HG03565 (cell line): Measurements from ENCODE around the gene MCTP1.

ENCODE experiments used
- ATAC-seq: cut with Tn5 transposase; IDR thresholded peaks from one replicate; pipeline ENCODE4 v1.9.1; 2021; ENCODE audit warnings: mild to moderate bottlenecking, moderate library complexity; ENCODE audit not compliant: unreplicated experiment

Gene MCTP1

DNA sequence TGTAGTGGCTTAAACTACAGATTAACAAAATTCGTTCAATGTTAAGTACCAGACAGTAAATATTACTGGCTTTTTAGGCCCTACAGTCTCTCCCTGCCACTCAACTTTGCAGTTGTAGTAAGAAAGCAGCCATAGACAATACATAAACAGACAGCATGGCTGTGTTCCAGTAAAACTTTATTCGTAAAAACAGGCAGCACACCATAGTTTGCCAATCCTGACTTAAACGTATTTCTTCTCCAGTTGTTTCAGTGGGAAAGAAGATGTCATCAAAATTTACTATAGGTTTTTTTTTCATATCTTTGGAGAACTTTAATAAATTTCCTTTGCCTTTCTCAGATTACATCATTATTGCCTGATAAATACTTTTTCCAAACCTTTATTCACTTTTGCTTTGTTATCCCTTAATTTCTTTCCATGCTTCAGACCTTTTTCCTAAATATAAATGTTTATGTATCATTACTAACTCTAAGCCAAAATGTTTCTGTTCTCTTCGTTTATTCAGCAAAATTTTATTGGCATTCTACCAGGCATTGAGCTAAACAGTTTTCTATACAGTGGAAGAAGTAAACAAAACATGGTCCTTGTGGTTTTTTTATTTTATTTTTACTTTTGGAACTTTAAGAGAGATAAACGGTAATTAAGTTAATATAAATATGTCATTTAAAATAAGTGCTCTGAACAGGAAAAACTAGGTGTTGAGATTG lies 601.9 kb downstream of the MCTP1 start:
- ATAC-seq = no peak

GRCh38 chr5:94675965-94676618 lies 608.8 kb downstream of the MCTP1 start:
- no peak for ATAC-seq

- no peak for ATAC-seq
These were observed 610.2 kb downstream of the MCTP1 start for GRCh38 chr5:94674490-94675382.

DNA sequence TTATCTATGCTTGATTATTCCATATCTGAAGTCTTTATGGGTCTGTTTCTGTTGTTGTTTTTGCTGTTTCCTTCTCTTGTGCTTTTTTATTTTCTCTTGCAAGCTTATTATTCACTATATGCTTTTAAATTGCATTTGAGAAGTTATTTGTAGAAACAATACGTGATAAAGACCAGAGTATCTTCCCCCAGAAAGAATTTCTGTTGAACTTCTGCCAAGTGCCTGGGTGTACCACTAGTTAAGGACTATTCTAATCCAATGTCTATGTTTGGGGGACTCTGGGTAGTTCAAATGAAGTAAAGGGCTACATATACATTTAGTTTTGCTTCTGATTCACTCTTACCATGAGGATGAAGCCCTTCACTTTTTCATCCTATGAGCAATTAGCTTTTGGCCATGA lies 612.1 kb downstream of the MCTP1 start:
- no peak for ATAC-seq

DNA sequence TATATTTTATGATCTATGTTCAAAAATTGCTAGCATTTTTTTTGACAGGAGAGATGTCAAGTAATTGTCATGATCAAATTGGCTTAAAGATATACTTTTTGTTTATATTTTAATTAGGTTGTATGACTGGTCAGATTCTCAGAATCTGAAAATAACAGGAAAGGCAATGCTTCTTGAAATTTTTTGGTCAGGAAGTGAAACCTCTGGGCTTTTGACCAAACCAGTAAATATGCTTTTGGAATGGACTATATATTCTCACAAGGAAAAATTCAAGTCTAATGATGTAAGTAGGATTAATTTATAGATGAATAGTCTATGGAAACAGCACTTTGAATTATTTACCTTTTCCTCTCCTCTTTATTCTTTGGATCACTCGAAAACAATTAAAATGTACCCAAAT lies 614.2 kb downstream of the MCTP1 start:
- ATAC-seq = no peak

DNA sequence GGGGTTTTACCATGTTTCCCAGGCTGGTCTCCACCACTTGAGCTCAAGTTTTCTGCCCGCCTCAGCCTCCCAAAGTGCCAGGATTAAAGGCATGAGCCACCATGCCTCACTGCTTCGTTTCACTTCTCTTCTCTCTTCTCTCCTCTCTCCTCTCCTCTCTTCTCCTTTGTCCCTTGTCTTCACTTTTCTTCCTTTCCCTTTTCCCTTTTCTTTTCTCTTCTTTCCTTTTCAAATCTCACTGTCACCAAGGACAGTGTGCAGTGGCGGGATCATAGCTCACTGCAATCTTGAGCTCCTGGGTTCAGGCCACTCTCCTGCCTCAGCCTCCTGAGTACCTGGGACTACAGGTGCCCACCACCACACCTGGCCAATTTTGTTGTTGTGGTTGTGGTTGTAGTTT lies 617.0 kb downstream of the MCTP1 start:
- no peak for ATAC-seq

DNA sequence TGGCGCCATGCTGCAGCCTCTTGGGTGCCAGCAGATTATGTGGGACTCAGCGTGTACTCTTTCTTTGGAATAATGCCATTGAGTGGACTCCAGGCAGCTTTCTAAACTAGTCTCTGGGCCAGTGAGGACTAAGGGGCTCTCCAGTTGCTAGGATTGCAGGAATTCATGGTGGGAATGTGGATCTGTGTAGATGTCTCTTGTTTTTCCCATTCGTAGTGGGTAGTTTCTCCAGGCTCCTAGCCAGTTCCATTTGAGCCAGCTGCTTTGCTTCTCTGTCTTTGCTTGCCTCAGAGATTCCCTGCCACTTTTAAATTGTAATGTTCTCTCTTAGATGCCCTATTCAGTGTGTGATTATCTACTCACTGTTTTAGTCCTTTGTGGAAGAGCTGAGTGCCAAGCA lies 623.8 kb downstream of the MCTP1 start:
- ATAC-seq = no peak

DNA sequence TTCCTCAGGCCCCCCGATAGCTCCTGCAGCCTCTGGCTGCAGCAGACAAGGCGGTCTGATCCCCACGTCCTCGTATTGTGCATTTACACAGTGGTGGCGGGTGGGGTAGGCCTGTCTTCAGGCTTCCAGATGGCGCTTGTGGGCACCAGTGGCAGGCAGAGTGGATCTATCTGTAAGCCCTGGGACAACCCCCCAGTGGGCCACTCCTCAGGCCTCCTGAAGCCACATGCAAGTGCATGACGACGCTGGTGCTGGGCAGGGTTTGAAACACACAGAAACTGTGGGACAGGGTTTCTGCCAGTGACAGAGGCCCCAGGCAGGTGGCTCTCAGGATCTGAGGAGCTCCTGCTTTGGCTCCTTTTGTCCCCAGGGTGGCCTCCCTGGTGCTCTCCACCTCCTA lies 624.4 kb downstream of the MCTP1 start:
- ATAC-seq = no peak

- ATAC-seq = no peak
These were observed 626.6 kb downstream of the MCTP1 start for GRCh38 chr5:94658272-94658671.
